ENCODE results near the gene CHIT1.

DNA sequence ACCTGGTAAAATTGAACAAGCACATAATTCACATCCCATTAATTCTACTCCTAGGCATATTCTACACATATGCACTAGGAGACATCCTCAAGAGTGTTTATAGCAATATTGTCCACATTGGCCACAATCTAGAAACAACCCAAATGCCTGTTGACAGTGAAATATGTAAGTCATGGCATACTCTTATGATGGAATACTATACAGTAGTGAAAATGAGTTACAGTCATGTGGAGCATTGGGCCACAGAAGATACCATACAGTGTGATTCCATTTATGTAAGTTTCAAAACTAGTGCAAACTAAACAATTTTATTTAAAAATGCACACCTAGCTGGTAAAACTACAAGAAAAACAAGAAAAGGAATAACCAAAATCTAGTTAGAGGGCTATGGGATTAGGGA, 19.1 kb downstream of the CHIT1 start:
- TF ChIP-seq, protein P1, sequence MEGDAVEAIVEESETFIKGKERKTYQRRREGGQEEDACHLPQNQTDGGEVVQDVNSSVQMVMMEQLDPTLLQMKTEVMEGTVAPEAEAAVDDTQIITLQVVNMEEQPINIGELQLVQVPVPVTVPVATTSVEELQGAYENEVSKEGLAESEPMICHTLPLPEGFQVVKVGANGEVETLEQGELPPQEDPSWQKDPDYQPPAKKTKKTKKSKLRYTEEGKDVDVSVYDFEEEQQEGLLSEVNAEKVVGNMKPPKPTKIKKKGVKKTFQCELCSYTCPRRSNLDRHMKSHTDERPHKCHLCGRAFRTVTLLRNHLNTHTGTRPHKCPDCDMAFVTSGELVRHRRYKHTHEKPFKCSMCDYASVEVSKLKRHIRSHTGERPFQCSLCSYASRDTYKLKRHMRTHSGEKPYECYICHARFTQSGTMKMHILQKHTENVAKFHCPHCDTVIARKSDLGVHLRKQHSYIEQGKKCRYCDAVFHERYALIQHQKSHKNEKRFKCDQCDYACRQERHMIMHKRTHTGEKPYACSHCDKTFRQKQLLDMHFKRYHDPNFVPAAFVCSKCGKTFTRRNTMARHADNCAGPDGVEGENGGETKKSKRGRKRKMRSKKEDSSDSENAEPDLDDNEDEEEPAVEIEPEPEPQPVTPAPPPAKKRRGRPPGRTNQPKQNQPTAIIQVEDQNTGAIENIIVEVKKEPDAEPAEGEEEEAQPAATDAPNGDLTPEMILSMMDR (IDR thresholded peaks at IDR 0.05), result no peak
- TF ChIP-seq POLR2A (IDR thresholded peaks at IDR 0.05), result no peak
